GM21717 (cell line): Measurements from ENCODE around the gene DNAI2.

ENCODE experiments used
- ATAC-seq: cut with Tn5 transposase; IDR thresholded peaks from one replicate; pipeline ENCODE4 v1.9.1; 2021; ENCODE audit warnings: mild to moderate bottlenecking, moderate library complexity; ENCODE audit not compliant: unreplicated experiment

DNAI2 gene

GRCh38 chr17:74299226-74300009 lies 25.4 kb downstream of the DNAI2 start:
- no peak for ATAC-seq

- ATAC-seq, result no peak
Measured at GRCh38 chr17:74303305-74303704, 29.3 kb downstream of the DNAI2 start.

GRCh38 chr17:74304184-74304583 lies 30.1 kb downstream of the DNAI2 start:
- ATAC-seq, result no peak

- no peak for ATAC-seq
Measured at GRCh38 chr17:74305865-74306654, 32.0 kb downstream of the DNAI2 start.

GRCh38 chr17:74307984-74308773 lies 34.1 kb downstream of the DNAI2 start:
- no peak for ATAC-seq

GRCh38 chr17:74309902-74310301 lies 35.9 kb downstream of the DNAI2 start:
- ATAC-seq, result no peak

- no peak for ATAC-seq
Measured at GRCh38 chr17:74314877-74315276, 40.8 kb downstream of the DNAI2 start.

GRCh38 chr17:74316220-74316619 lies 42.2 kb downstream of the DNAI2 start:
- ATAC-seq, result no peak

GRCh38 chr17:74317071-74317470 lies 43.0 kb downstream of the DNAI2 start:
- no peak for ATAC-seq

- no peak for ATAC-seq
Measured at GRCh38 chr17:74318391-74318790, 44.4 kb downstream of the DNAI2 start.

- no peak for ATAC-seq
Measured at GRCh38 chr17:74324521-74324920, 50.5 kb downstream of the DNAI2 start.

- ATAC-seq, result no peak
Measured at GRCh38 chr17:74325376-74325742, 51.3 kb downstream of the DNAI2 start.

- peak; percentile 56 for ATAC-seq
Measured at GRCh38 chr17:74325743-74326379, 51.8 kb downstream of the DNAI2 start, which contains the start of gene KIF19. Gene KIF19 (plus strand): TSS chr17:74326226. CDS start chr17:74326350, 124 bp downstream.

GRCh38 chr17:74326506-74326905 lies 52.5 kb downstream of the DNAI2 start:
- ATAC-seq, result no peak

- ATAC-seq, result no peak
Measured at GRCh38 chr17:74328487-74328886, 54.5 kb downstream of the DNAI2 start.

- ATAC-seq, result no peak
Measured at GRCh38 chr17:74329378-74329777, 55.3 kb downstream of the DNAI2 start.

GRCh38 chr17:74330446-74330845 lies 56.4 kb downstream of the DNAI2 start:
- no peak for ATAC-seq

GRCh38 chr17:74332017-74332650 lies 58.1 kb downstream of the DNAI2 start:
- no peak for ATAC-seq

GRCh38 chr17:74332763-74333283 lies 58.8 kb downstream of the DNAI2 start:
- ATAC-seq, result no peak

GRCh38 chr17:74334393-74335039 lies 60.5 kb downstream of the DNAI2 start:
- no peak for ATAC-seq
